HG03060 (cell line): ENCODE measurements around the gene CD79A.

Experiments used
- ATAC-seq: cut with Tn5 transposase; IDR thresholded peaks from one replicate; pipeline ENCODE4 v1.9.1; 2021; ENCODE audit warnings: low read depth, moderate number of reproducible peaks; ENCODE audit not compliant: unreplicated experiment

Gene CD79A

GRCh38 chr19:41929536-41930071 is 52.5 kb downstream of the CD79A start:
- ATAC-seq: no peak

- ATAC-seq: no peak
Measured at GRCh38 chr19:41930322-41930722, 53.2 kb downstream of the CD79A start.
